ENCODE results near the gene SMYD3. TPM values are rescaled to one million over a fixed set of nuclear protein-coding genes. Genes with fewer than 3 reads are reported as not detected.

SMYD3 gene
- total RNA-seq, 2 experiments from 2014 or later: 17.1 TPM

DNA sequence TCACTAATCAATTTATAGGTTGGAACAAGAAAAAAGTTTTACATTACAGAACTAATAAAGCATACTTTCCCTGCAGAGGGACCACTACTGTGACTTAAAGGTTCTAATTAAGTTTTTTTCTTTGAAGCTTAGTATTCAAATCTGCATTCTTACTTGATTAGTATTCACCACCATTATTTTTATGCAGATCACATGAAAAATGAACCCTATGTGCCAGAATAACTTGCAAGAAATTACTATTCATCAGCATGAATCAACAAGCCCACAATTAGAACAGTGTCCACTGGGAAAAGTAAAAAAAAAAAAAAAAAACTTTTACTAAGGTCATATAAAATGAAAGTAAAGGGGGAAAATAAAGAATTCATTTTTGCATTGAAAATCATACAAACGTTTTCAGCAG is 90.8 kb downstream of the SMYD3 start:
- DNase-seq: no peak
- Mint-ChIP-seq H3K27ac (no peak overlapping the region), H3K4me3 (no peak overlapping the region), H3K9me3 (peaks cover 25% of the 10 kb centered on the region), H3K36me3 (ENCODE audit: low read depth) (peaks cover 22% of the 10 kb centered on the region), H3K27me3 (no peaks in the 10 kb centered on the region), H3K4me1 (no peaks in the 10 kb centered on the region)
- CTCF ChIA-PET: no interaction called here
- POLR2A ChIA-PET: no interaction called here

- Mint-ChIP-seq H3K27me3 (no peaks in the 10 kb centered on the region), H3K9me3 (peaks cover 25% of the 10 kb centered on the region), H3K27ac (no peak overlapping the region), H3K4me1 (no peaks in the 10 kb centered on the region), H3K36me3 (ENCODE audit: low read depth) (peaks cover 22% of the 10 kb centered on the region), H3K4me3 (no peak overlapping the region)
- DNase-seq: no peak
- ChIA-PET POLR2A (no interaction called here), CTCF (no interaction called here)
Measured at GRCh38 chr1:246415028-246415427, 92.1 kb downstream of the SMYD3 start.

- no peak overlapping the region for H3K4me3 Mint-ChIP-seq
- no peaks in the 10 kb centered on the region for H3K27me3 Mint-ChIP-seq
- peaks cover 13% of the 10 kb centered on the region for H3K9me3 Mint-ChIP-seq
- ChIA-PET POLR2A (no interaction called here), CTCF (no interaction called here)
- no peak overlapping the region for H3K27ac Mint-ChIP-seq
- H3K36me3 Mint-ChIP-seq (ENCODE audit: low read depth): peaks cover 11% of the 10 kb centered on the region
- no peaks in the 10 kb centered on the region for H3K4me1 Mint-ChIP-seq
- DNase-seq: no peak
Measured at GRCh38 chr1:246413430-246413829, 93.6 kb downstream of the SMYD3 start.

DNA sequence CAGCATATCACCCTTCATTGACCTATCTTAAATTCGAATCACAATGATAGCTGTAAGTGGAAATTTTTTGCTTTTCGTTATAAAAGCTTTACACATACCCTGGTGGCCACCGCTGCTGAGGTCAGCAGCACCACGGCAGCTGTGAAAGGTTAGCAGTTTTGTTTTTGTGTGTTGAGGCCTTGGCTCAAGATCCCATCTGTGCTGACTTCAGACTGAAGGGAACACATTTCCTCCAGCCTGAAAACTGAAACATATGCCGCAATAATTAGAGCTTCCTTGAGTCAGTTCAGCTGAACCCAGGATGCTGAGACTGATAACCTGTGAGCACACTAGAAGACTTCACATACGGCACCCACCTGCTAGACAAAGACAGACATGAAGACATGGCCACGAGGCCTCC is 103.0 kb downstream of the SMYD3 start:
- no peaks in the 10 kb centered on the region for H3K27me3 Mint-ChIP-seq
- H3K36me3 Mint-ChIP-seq (ENCODE audit: low read depth): no peaks in the 10 kb centered on the region
- no peak overlapping the region for H3K4me3 Mint-ChIP-seq
- ChIA-PET POLR2A (no interaction called here), CTCF (no interaction called here)
- H3K9me3 Mint-ChIP-seq: peaks cover 3% of the 10 kb centered on the region
- DNase-seq: no peak
- no peak overlapping the region for H3K27ac Mint-ChIP-seq
- no peaks in the 10 kb centered on the region for H3K4me1 Mint-ChIP-seq

DNA sequence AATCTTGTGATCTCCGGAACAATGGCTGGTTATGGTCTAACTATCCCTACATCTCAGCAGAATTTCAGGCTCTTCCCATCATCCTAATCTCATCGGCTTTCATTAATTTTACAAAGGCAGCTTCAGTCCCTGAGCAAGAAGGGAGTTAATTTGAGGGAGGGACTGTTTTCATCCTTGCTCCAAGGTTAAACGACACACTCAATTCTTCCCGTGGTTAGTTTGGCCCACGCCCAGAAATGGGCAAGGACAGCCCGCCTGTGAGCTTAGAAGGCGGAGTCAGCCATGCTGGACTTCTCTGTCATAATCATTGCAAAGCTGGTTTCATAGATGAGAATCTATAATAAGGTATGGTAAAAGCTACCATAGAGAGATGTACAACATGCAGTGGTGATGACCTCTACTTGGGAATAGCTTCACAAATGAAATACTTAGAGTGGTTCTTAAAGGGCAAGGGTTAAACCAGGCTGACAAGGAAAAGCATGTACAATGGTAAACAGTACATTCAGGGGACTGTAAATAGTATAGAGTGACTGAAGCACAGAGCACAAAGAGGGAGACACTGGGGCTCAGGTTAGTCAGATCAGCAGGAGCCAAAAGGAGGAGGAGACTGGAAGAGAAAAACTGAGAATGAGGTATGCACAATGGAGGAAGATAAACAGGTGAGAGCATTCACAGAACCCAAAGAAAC is 108.8 kb downstream of the SMYD3 start:
- Mint-ChIP-seq H3K27ac (no peak overlapping the region), H3K27me3 (no peaks in the 10 kb centered on the region), H3K4me1 (no peaks in the 10 kb centered on the region), H3K4me3 (no peak overlapping the region), H3K9me3 (no peaks in the 10 kb centered on the region), H3K36me3 (ENCODE audit: low read depth) (no peaks in the 10 kb centered on the region)
- POLR2A ChIA-PET: no interaction called here
- no peak for DNase-seq
- CTCF ChIA-PET: no interaction called here

DNA sequence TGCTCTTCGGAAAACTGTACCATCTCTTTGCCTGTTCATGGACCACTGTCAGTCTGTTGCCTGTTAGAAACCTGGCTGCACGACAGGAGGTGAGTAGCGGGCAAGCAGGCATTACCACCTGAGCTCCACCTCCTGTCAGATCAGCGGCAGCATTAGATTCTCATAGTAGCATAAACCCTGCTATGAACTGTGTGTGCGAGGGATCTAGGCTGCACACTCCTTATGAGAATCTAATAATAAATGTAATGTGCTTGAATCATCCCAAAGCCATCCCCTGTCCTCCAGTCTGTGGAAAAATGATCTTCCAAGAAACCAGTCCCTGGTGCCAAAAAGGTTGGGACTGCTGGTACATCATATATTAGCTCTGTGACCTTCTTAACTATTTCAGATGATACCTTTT is 110.0 kb downstream of the SMYD3 start:
- no peak for DNase-seq
- Mint-ChIP-seq H3K4me1 (no peaks in the 10 kb centered on the region), H3K27ac (no peak overlapping the region), H3K27me3 (no peaks in the 10 kb centered on the region), H3K36me3 (ENCODE audit: low read depth) (no peaks in the 10 kb centered on the region), H3K9me3 (no peaks in the 10 kb centered on the region), H3K4me3 (no peak overlapping the region)
- ChIA-PET POLR2A (no interaction called here), CTCF (interaction anchor here (0.8 kb wide), 1 partner anchor 10 kb away, joined by 3 read pairs; no protein-coding TSS in a partner anchor)

GRCh38 chr1:246396322-246396721 is 110.8 kb downstream of the SMYD3 start:
- DNase-seq: no peak
- Mint-ChIP-seq H3K4me1 (no peaks in the 10 kb centered on the region), H3K4me3 (no peak overlapping the region), H3K27me3 (no peaks in the 10 kb centered on the region), H3K36me3 (ENCODE audit: low read depth) (no peaks in the 10 kb centered on the region), H3K9me3 (peaks cover 4% of the 10 kb centered on the region), H3K27ac (no peak overlapping the region)
- ChIA-PET CTCF (no interaction called here), POLR2A (no interaction called here)

GRCh38 chr1:246394121-246394520 is 113.0 kb downstream of the SMYD3 start:
- ChIA-PET POLR2A (no interaction called here), CTCF (interaction anchor here (0.8 to 1.1 kb wide), 2 partner anchors 21 to 383 kb away, joined by 3 to 5 read pairs; no protein-coding TSS in a partner anchor)
- H3K27me3 Mint-ChIP-seq: no peaks in the 10 kb centered on the region
- no peaks in the 10 kb centered on the region for H3K4me1 Mint-ChIP-seq
- no peak overlapping the region for H3K27ac Mint-ChIP-seq
- H3K9me3 Mint-ChIP-seq: peaks cover 10% of the 10 kb centered on the region
- peaks cover 3% of the 10 kb centered on the region for H3K36me3 Mint-ChIP-seq (ENCODE audit: low read depth)
- no peak overlapping the region for H3K4me3 Mint-ChIP-seq
- no peak for DNase-seq

- ChIA-PET CTCF (no interaction called here), POLR2A (no interaction called here)
- Mint-ChIP-seq H3K9me3 (peaks cover 10% of the 10 kb centered on the region), H3K27me3 (no peaks in the 10 kb centered on the region), H3K4me1 (no peaks in the 10 kb centered on the region), H3K36me3 (ENCODE audit: low read depth) (peaks cover 3% of the 10 kb centered on the region), H3K27ac (no peak overlapping the region), H3K4me3 (no peak overlapping the region)
- DNase-seq: no peak
Measured at GRCh38 chr1:246390855-246391254, 116.2 kb downstream of the SMYD3 start.

DNA sequence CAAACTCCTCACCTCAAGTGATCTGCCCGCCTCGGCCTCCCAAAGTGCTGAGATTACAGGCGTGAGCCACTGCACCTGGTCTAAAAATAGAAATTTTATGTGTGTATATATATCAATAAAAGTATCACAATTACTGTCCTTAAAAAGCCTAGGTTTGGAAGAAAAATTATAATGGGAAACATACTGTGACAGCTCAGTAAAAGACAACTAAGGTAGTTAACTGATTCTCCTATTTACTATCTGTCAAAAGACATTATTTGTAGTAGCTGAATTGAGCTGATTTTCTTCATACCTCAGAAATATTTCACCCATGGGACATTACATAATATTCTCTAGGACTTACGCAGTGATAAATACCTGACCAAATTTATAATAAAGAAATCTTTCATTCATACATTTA is 122.5 kb downstream of the SMYD3 start:
- POLR2A ChIA-PET: no interaction called here
- Mint-ChIP-seq H3K4me3 (no peak overlapping the region), H3K27me3 (no peaks in the 10 kb centered on the region), H3K27ac (no peak overlapping the region), H3K9me3 (no peaks in the 10 kb centered on the region), H3K4me1 (no peaks in the 10 kb centered on the region), H3K36me3 (ENCODE audit: low read depth) (no peaks in the 10 kb centered on the region)
- CTCF ChIA-PET: interaction anchor here (1.2 kb wide), 1 partner anchor 12 kb away, joined by 4 read pairs; no protein-coding TSS in a partner anchor
- no peak for DNase-seq

GRCh38 chr1:246383791-246384190 is 123.3 kb downstream of the SMYD3 start:
- ChIA-PET POLR2A (no interaction called here), CTCF (no interaction called here)
- no peak overlapping the region for H3K27ac Mint-ChIP-seq
- H3K9me3 Mint-ChIP-seq: no peaks in the 10 kb centered on the region
- DNase-seq: no peak
- H3K36me3 Mint-ChIP-seq (ENCODE audit: low read depth): no peaks in the 10 kb centered on the region
- H3K4me3 Mint-ChIP-seq: no peak overlapping the region
- no peaks in the 10 kb centered on the region for H3K27me3 Mint-ChIP-seq
- no peaks in the 10 kb centered on the region for H3K4me1 Mint-ChIP-seq

- CTCF ChIA-PET: no interaction called here
- Mint-ChIP-seq H3K4me3 (no peak overlapping the region), H3K4me1 (no peaks in the 10 kb centered on the region), H3K27me3 (no peaks in the 10 kb centered on the region), H3K36me3 (ENCODE audit: low read depth) (no peaks in the 10 kb centered on the region), H3K9me3 (no peaks in the 10 kb centered on the region), H3K27ac (no peak overlapping the region)
- no peak for DNase-seq
- POLR2A ChIA-PET: no interaction called here
Measured at GRCh38 chr1:246383239-246383589, 123.9 kb downstream of the SMYD3 start.

GRCh38 chr1:246382589-246383238 is 124.4 kb downstream of the SMYD3 start:
- H3K9me3 Mint-ChIP-seq: no peaks in the 10 kb centered on the region
- CTCF ChIA-PET: no interaction called here
- POLR2A ChIA-PET: no interaction called here
- no peak overlapping the region for H3K27ac Mint-ChIP-seq
- H3K36me3 Mint-ChIP-seq (ENCODE audit: low read depth): no peaks in the 10 kb centered on the region
- no peak for DNase-seq
- no peaks in the 10 kb centered on the region for H3K4me1 Mint-ChIP-seq
- H3K27me3 Mint-ChIP-seq: no peaks in the 10 kb centered on the region
- H3K4me3 Mint-ChIP-seq: no peak overlapping the region

DNA sequence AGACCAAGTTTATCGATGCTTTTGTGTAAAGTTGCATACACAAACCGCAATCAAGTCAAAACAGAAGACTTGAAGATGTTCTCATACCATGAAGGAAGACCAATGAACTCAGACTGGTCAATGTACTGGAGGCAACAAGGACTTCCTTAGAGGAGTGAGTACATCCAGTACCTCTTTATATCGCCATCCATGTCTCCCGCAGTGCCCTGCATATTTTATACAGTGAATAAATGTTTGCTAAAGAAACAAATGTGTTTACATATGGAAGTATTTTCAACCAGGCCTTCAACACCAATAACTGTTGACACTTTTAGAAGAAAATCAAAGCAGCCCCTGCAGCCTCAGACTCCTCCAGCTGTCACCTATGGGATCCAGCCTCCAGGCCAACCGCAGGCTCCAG is 125.6 kb downstream of the SMYD3 start:
- ChIA-PET CTCF (no interaction called here), POLR2A (no interaction called here)
- Mint-ChIP-seq H3K36me3 (ENCODE audit: low read depth) (no peaks in the 10 kb centered on the region), H3K9me3 (no peaks in the 10 kb centered on the region), H3K27ac (no peak overlapping the region), H3K4me1 (no peaks in the 10 kb centered on the region), H3K27me3 (no peaks in the 10 kb centered on the region), H3K4me3 (no peak overlapping the region)
- no peak for DNase-seq

Measured in activated CD4-positive, alpha-beta T cell treated with anti-CD3 and anti-CD28 coated beads, Interleukin-2, amount 10 ng/mL, durations not matched to agents 7 days and 5 days (primary cell).